GM12891 (cell line): ENCODE measurements around the gene ZNHIT3.

ENCODE experiments used
- POLR2A ChIP-seq: IDR thresholded peaks from 2 replicates; pipeline ENCODE4 v1.6.1; 2011; ENCODE audit warnings: low read depth, low read length, control low read depth
- POU2F2 ChIP-seq: IDR thresholded peaks from 2 replicates; pipeline ENCODE4 v1.6.1; 2011; ENCODE audit warnings: low read depth, mild to moderate bottlenecking, control low read depth, low read length, moderate library complexity
- SPI1 ChIP-seq: IDR thresholded peaks from 2 replicates; pipeline ENCODE4 v1.6.1; 2011; ENCODE audit warnings: low read depth, low read length, control low read depth

DNA sequence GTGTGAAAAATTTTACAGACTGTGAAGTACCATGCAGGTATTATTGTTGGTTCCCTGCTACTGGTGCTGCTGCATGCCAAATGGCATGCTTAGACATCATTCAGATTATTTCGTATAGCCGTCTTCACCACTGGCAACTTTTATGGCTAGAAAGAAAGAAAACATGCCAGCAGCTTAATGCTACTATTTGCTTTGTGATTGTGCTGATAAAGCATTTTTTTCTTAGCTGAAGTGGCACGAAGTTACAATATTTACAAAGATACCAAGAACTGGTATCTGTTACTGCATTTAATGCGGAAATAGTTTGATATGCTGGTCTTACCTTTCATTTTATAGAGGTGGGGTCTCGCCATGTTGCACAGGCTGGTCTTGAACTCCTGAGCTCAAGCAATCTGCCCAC, 8.2 kb downstream of the ZNHIT3 start:
- TF ChIP-seq POLR2A (no peak), POU2F2 (no peak), SPI1 (no peak)
